ENCODE results near the gene NFIA. TPM values are rescaled to one million over a fixed set of nuclear protein-coding genes. Genes with fewer than 3 reads are reported as not detected.

NFIA gene
- total RNA-seq, 2 experiments from 2014 or later: 0.80 to 5.4 TPM

GRCh38 chr1:61230523-61230922 is 148.2 kb downstream of the NFIA start:
- CTCF ChIA-PET: no interaction called here
- Mint-ChIP-seq H3K4me3 (no peak overlapping the region), H3K9me3 (ENCODE audit: low read depth) (no peaks in the 10 kb centered on the region), H3K27me3 (no peaks in the 10 kb centered on the region), H3K27ac (no peak overlapping the region), H3K4me1 (peaks cover 2% of the 10 kb centered on the region), H3K36me3 (peaks cover 3% of the 10 kb centered on the region)
- no peak for DNase-seq
- ATAC-seq: no peak

GRCh38 chr1:61231795-61232194 is 149.4 kb downstream of the NFIA start:
- Mint-ChIP-seq H3K27ac (no peak overlapping the region), H3K27me3 (no peaks in the 10 kb centered on the region), H3K4me3 (no peak overlapping the region), H3K36me3 (peaks cover 3% of the 10 kb centered on the region), H3K9me3 (ENCODE audit: low read depth) (no peaks in the 10 kb centered on the region), H3K4me1 (peaks cover 2% of the 10 kb centered on the region)
- ATAC-seq (no peak), DNase-seq (no peak)
- CTCF ChIA-PET: no interaction called here

DNA sequence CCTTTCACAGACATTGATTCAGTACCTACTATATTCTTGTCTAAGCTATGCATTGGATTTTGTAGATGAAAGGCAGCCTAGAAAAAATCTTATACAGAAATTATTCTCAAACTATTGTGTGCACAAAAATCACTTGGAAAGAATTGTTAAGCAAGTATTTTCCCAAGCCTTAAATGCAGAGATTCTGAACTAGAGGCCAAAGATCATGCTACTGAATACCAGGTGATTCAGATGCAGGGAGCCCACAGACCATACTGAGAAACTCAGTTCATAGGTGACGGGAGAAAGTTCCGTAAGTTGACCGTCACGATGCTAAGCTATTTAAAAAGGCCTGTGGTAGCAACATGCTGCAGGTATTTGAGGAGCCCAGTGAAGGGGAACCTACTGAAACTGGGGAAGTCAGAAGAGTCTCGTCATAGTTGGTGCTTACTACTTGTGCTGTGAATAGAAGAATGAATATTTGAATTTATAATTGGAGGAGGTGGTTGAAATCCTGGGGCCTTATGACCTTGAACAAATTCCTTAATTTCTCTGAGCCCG is 150.8 kb downstream of the NFIA start:
- no peaks in the 10 kb centered on the region for H3K27me3 Mint-ChIP-seq
- no peaks in the 10 kb centered on the region for H3K9me3 Mint-ChIP-seq (ENCODE audit: low read depth)
- ATAC-seq: no peak
- peaks cover 2% of the 10 kb centered on the region for H3K4me1 Mint-ChIP-seq
- DNase-seq: no peak
- peaks cover 3% of the 10 kb centered on the region for H3K36me3 Mint-ChIP-seq
- CTCF ChIA-PET: no interaction called here
- no peak overlapping the region for H3K27ac Mint-ChIP-seq
- no peak overlapping the region for H3K4me3 Mint-ChIP-seq

DNA sequence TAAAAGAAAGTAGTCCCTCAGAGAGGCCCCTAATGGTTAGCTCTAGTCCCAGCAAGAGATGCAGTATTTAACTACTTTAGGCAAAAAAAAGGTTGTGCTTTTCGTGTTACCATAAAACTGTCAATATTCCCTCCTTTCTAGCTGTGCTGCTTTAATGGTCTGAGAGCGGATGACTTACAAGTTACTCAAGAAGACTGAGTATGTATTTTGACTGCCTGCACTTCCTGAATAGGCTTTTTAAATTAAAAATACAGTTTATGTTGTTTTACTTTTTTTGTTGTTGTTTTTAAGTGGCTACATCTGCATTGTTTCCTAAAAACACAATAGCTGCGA is 152.2 kb downstream of the NFIA start:
- no peaks in the 10 kb centered on the region for H3K9me3 Mint-ChIP-seq (ENCODE audit: low read depth)
- H3K4me3 Mint-ChIP-seq: no peak overlapping the region
- DNase-seq: no peak
- no peak for ATAC-seq
- H3K27ac Mint-ChIP-seq: no peak overlapping the region
- peaks cover 3% of the 10 kb centered on the region for H3K36me3 Mint-ChIP-seq
- CTCF ChIA-PET: no interaction called here
- H3K27me3 Mint-ChIP-seq: no peaks in the 10 kb centered on the region
- H3K4me1 Mint-ChIP-seq: peaks cover 2% of the 10 kb centered on the region

DNA sequence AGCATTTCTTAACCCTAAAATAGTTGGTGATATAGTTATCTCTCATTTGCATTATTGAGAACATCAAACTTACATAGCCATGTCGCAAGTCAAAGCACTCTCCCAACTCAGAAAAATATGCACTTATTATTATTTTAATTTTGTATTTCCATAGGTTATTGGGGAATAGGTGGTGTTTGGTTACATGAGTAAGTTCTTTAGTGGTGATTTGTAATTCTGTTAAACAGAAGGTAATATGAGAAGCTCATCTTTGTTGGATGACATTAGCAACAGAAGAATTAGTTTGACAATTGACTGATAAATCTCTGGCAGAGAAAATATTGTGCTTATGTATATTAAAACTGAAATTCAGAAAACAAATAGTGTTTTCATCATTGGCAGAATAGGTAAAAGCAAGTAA is 154.8 kb downstream of the NFIA start:
- peaks cover 2% of the 10 kb centered on the region for H3K4me1 Mint-ChIP-seq
- CTCF ChIA-PET: no interaction called here
- peaks cover 3% of the 10 kb centered on the region for H3K36me3 Mint-ChIP-seq
- no peak for ATAC-seq
- no peak overlapping the region for H3K27ac Mint-ChIP-seq
- DNase-seq: no peak
- no peaks in the 10 kb centered on the region for H3K27me3 Mint-ChIP-seq
- no peaks in the 10 kb centered on the region for H3K9me3 Mint-ChIP-seq (ENCODE audit: low read depth)
- no peak overlapping the region for H3K4me3 Mint-ChIP-seq

DNA sequence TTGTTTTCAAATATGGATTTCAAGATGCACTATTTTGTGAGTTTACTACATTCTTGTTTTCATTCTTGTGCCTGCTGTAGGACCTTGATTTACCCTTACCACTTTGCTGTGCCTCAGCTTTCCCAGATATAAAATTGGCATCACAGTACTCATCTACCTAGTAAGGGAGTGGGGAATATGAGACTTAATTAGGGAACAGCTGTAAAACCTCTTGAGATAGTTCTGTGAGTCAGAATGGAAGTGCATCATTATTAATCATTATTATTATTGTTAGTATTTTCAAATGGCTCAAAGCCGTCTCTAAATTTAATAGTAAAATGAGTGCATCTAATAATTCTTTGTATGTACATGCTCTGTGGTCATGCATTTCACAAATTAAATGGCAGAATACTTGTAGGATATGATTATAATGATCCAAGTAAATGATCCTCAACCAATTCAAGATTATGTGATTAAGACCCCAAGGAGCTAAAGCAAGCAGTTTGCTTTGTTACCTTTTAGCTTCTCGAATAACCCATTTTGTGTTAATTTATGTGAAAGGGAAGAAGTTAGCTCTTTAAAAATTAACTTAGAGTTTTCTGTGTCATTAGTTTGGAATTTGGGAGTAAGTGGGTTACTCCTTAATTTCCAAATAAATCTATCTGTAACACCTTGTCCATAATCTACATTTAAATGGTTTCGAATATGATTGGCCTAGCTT is 155.4 kb downstream of the NFIA start:
- ATAC-seq (no peak), DNase-seq (no peak)
- Mint-ChIP-seq H3K27me3 (no peaks in the 10 kb centered on the region), H3K4me1 (peaks cover 2% of the 10 kb centered on the region), H3K36me3 (peaks cover 3% of the 10 kb centered on the region), H3K27ac (no peak overlapping the region), H3K4me3 (no peak overlapping the region), H3K9me3 (ENCODE audit: low read depth) (no peaks in the 10 kb centered on the region)
- CTCF ChIA-PET: no interaction called here

DNA sequence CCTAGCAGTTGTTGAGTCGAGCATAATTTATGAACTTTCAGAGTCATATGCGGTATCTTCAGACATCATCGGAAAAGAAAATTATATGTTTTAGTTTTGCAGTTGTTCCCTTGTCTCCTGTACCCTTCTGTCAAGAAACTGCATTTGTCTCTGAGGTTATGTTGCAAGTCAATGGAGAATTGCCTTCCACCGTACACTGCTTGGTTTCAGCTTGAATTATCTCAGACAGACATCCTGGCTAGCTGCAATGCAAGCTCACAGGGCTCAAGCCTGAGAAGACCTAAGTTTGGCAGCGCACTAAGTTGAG is 156.0 kb downstream of the NFIA start:
- no peak for ATAC-seq
- peaks cover 3% of the 10 kb centered on the region for H3K36me3 Mint-ChIP-seq
- no peak overlapping the region for H3K4me3 Mint-ChIP-seq
- CTCF ChIA-PET: no interaction called here
- no peaks in the 10 kb centered on the region for H3K9me3 Mint-ChIP-seq (ENCODE audit: low read depth)
- no peak for DNase-seq
- peaks cover 2% of the 10 kb centered on the region for H3K4me1 Mint-ChIP-seq
- H3K27ac Mint-ChIP-seq: no peak overlapping the region
- no peaks in the 10 kb centered on the region for H3K27me3 Mint-ChIP-seq

DNA sequence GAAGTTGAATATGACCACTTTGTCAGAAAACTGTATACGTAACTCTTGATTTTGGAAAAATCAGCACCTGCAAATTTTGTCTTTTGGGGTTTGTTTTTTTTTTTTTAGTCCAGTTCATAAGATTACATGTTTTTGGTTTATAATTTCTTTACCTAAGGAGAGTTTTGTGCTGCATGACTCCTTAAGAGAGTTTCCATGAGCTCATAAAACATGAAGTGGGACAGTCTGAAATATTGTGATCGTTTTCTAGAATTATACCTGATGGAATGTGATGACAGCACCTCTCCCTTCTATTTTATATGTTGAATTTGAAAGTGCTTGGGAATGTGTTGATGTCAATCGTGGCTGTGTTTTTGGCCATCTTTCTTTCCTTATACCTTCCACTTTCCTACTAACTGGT is 158.5 kb downstream of the NFIA start:
- CTCF ChIA-PET: interaction anchor here (1.0 kb wide), 1 partner anchor 41 kb away, joined by 3 read pairs; no protein-coding TSS in a partner anchor
- no peak overlapping the region for H3K27ac Mint-ChIP-seq
- H3K9me3 Mint-ChIP-seq (ENCODE audit: low read depth): no peaks in the 10 kb centered on the region
- ATAC-seq: no peak
- DNase-seq: no peak
- H3K4me3 Mint-ChIP-seq: no peak overlapping the region
- H3K4me1 Mint-ChIP-seq: peaks cover 4% of the 10 kb centered on the region
- H3K27me3 Mint-ChIP-seq: no peaks in the 10 kb centered on the region
- no peaks in the 10 kb centered on the region for H3K36me3 Mint-ChIP-seq

GRCh38 chr1:61241411-61241838 is 159.1 kb downstream of the NFIA start:
- no peaks in the 10 kb centered on the region for H3K27me3 Mint-ChIP-seq
- H3K9me3 Mint-ChIP-seq (ENCODE audit: low read depth): no peaks in the 10 kb centered on the region
- no peak overlapping the region for H3K4me3 Mint-ChIP-seq
- DNase-seq (no peak), ATAC-seq (no peak)
- H3K36me3 Mint-ChIP-seq: no peaks in the 10 kb centered on the region
- peaks cover 4% of the 10 kb centered on the region for H3K4me1 Mint-ChIP-seq
- no peak overlapping the region for H3K27ac Mint-ChIP-seq
- CTCF ChIA-PET: no interaction called here

GRCh38 chr1:61241973-61242381 is 159.6 kb downstream of the NFIA start:
- no peaks in the 10 kb centered on the region for H3K27me3 Mint-ChIP-seq
- H3K4me3 Mint-ChIP-seq: no peak overlapping the region
- CTCF ChIA-PET: no interaction called here
- no peak overlapping the region for H3K27ac Mint-ChIP-seq
- no peak for ATAC-seq
- H3K9me3 Mint-ChIP-seq (ENCODE audit: low read depth): no peaks in the 10 kb centered on the region
- no peaks in the 10 kb centered on the region for H3K36me3 Mint-ChIP-seq
- DNase-seq: no peak
- H3K4me1 Mint-ChIP-seq: peaks cover 6% of the 10 kb centered on the region

GRCh38 chr1:61244114-61244513 is 161.8 kb downstream of the NFIA start:
- Mint-ChIP-seq H3K4me1 (peaks cover 10% of the 10 kb centered on the region), H3K27me3 (no peaks in the 10 kb centered on the region), H3K9me3 (ENCODE audit: low read depth) (no peaks in the 10 kb centered on the region), H3K36me3 (no peaks in the 10 kb centered on the region), H3K27ac (no peak overlapping the region), H3K4me3 (no peak overlapping the region)
- DNase-seq (peak; percentile 43), ATAC-seq (no peak)
- CTCF ChIA-PET: no interaction called here

DNA sequence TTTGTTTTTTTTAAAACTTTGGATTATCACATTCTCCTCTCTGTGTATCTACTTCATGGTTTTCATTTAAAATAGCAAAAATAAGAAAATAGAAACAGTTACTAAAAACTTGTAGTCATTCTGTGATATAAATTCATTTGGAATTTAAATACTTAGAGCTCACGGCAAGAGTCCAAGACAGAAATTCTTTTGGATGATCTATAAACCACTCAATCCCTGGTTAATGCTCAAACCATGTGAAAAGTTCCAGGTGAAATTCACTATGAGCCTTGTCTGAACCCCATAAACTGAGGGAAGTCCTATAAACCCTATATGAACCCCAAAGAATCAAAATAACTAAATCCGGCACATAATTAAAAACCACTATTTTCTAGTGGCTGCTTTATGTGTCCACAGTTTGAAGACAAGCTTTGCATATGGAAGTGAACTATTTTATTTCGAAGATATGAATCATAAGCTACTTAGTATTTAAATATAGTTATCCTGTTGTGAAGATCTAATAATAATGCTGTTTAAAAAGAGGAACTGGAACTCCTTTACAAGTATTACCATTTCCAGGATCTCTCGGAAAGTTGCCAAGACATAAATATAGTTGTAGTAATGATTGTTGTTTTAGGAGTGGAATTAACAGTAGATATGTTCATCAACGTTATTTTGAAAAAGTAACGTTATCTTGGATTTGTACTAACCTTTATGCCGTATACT is 163.5 kb downstream of the NFIA start:
- Mint-ChIP-seq H3K36me3 (no peaks in the 10 kb centered on the region), H3K4me1 (peaks cover 10% of the 10 kb centered on the region), H3K27ac (no peak overlapping the region), H3K4me3 (no peak overlapping the region), H3K27me3 (no peaks in the 10 kb centered on the region), H3K9me3 (ENCODE audit: low read depth) (no peaks in the 10 kb centered on the region)
- CTCF ChIA-PET: no interaction called here
- no peak for DNase-seq
- ATAC-seq: no peak

DNA sequence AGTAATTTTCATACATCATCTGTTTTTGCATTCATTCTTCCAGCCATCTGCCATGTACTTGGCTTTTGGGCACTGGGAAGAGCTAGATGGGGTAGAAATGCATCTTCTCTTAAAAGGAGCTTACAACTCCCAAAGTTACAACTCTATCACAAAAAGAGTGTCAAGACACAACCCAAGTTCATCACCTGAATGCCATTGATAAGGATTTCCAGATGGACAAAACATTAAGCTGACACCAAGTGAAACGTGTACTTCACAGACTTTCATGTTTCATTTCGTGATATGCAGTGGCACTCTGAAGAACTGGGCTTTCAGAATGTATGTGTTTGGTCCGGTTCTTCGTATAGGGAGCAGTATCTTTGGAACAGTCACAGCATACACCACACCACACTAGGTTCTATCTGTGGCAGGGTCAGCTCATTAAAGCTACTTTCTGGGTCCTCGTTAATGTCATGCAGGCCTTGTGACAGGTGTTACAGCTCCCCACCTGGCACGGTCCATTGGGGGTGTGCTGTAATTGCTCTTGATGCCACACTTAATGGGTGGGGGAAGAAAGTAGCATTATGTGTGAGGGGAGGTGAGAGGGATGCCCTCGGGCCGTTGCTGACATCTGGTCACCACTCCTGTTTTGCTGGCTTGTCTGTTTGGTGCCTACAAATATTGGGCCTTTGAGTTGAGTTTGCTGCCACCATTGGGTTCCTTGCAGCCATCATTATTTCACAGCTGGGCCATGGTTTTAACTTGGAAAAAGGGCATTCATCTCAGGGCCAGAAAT is 164.9 kb downstream of the NFIA start:
- DNase-seq (no peak), ATAC-seq (no peak)
- H3K36me3 Mint-ChIP-seq: no peaks in the 10 kb centered on the region
- peaks cover 10% of the 10 kb centered on the region for H3K4me1 Mint-ChIP-seq
- CTCF ChIA-PET: interaction anchor here (0.5 to 1.3 kb wide), 3 partner anchors 10 to 205 kb away, joined by 3 read pairs; no protein-coding TSS in a partner anchor
- H3K9me3 Mint-ChIP-seq (ENCODE audit: low read depth): no peaks in the 10 kb centered on the region
- H3K4me3 Mint-ChIP-seq: no peak overlapping the region
- H3K27ac Mint-ChIP-seq: no peak overlapping the region
- no peaks in the 10 kb centered on the region for H3K27me3 Mint-ChIP-seq

All from activated CD8-positive, alpha-beta memory T cell treated with anti-CD3 and anti-CD28 coated beads, Interleukin-2, amount 10 ng/mL, durations not matched to agents 7 days and 5 days (primary cell).